Body of pancreas (tissue), 4 donors: ENCODE data around the gene FOXA3. TPM values are rescaled to one million over a fixed set of nuclear protein-coding genes. Genes with fewer than 3 reads are reported as not detected.

Experiments
- ATAC-seq: fragments of 150-250 bp; one replicate; pipeline ENCODE4 v1.9.1; 2016
- DNase-seq, 4 donors: peaks; one replicate each; pipeline ENCODE4 v3.0.0-alpha.2; 2019
- H3K27ac ChIP-seq, 4 donors: fragments of 200-600 bp; sonication (generic); 1 replicate in 3 of 4; 2 replicates in 1 of 4; pipeline versions ENCODE4 v1.5.1 to v1.6.1; 2016 to 2019; ENCODE audit warnings: mild to moderate bottlenecking in 1 of 4, mixed read lengths in 1 of 4, moderate library complexity in 1 of 4
- H3K27me3 ChIP-seq, 2 donors: fragments of 200-600 bp; sonication (generic); one replicate each; pipeline ENCODE4 v1.6.0; 2016; ENCODE audit warnings: mild to moderate bottlenecking in 1 of 2
- H3K36me3 ChIP-seq, 2 donors: fragments of 200-600 bp; sonication (generic); replicated peaks in 1 of 2; 2 replicates each; pipeline ENCODE4 v1.5.1; 2016; ENCODE audit warnings: low read depth in 2 of 2; ENCODE audit not compliant: insufficient read depth in 1 of 2
- H3K4me1 ChIP-seq: fragments of 200-600 bp; sonication (generic); one replicate; pipeline ENCODE4 v1.6.0; 2016
- H3K4me3 ChIP-seq, 2 donors: fragments of 200-600 bp; sonication (generic); 1 replicate in 1 of 2; 2 replicates in 1 of 2; pipeline ENCODE4 v1.5.1; 2016 to 2019
- H3K9me3 ChIP-seq, 3 donors: fragments of 200-600 bp; sonication (generic); 1 replicate in 2 of 3; 2 replicates in 1 of 3; pipeline ENCODE4 v1.5.1; 2016
- CTCF ChIP-seq, 7 experiments: fragments of 450-650 bp in 4 of 7; fragments of 200-600 bp in 3 of 7; sonication (generic) in 3 of 7; IDR thresholded peaks; one replicate each; pipeline ENCODE4 v1.5.1; 2016 to 2019; ENCODE audit warnings: antibody characterized with exemption in 7 of 7
- POLR2A ChIP-seq, 3 donors: fragments of 450-650 bp; IDR thresholded peaks; one replicate each; pipeline ENCODE4 v1.6.1; 2016; ENCODE audit warnings: antibody characterized with exemption in 3 of 3, mild to moderate bottlenecking in 2 of 3
- WGBS, 2 donors: methylation state at CpG; one replicate each; pipeline ENCODE4 v1.1.5; 2017; 5-methylcytosine and 5-hydroxymethylcytosine counted together
- intact Hi-C: fragments of 100-400 bp; cut with DNase I; formaldehyde crosslinking; loops from one replicate; pipeline ENCODE4 v1.15.1; 2023
- total RNA-seq, 2 donors: library from RNA; depleted of rRNA; stranded (reverse); fragments of >200 nt; gene quantifications; one replicate each; pipeline ENCODE4 v1.1.0, GENCODE V29; 2016

FOXA3 gene
- total RNA-seq, 2 donors from 2014 or later, result 3.0 to 16.3 TPM

DNA sequence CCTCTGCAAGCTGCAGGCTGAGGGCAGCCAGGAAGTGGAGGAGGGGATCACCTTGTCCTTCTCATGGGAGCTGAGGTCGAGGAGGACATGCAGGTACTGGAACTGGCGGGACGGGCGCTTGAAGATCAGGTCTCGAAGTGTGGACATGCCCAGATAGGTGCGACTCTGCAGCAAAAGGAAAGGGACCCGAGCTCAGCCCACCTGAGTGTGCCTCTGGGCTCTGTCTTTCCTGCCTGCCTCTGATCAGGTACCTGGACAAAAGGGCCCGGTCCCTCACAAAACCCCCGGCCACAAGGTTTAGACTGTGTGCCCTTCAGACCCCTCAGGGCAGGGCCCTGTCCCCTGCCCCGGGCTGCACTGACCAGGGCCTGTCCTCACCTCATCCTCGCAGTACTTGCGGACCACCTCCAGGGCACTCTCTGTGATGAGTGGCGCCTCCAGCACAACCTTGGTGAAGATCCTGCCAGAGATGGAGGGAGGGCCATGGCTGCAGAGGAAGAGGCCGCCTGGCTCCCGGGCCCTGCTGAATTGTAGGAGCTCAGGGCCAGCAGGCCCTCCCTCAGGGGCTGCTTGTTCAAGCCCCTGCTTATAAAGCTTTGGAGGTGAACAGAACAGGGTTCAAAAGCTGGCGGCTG lies 36.5 kb upstream of the FOXA3 start:
- H3K27ac ChIP-seq, result no peak overlapping the region
- H3K4me3 ChIP-seq, result no peak overlapping the region
- no peak for ATAC-seq
- intact Hi-C loops, result no loop called here
- TF ChIP-seq POLR2A (IDR thresholded peaks at IDR 0.05) (no peak), CTCF (IDR thresholded peaks at IDR 0.05) (no peak)
- no peak for DNase-seq
- H3K4me1 ChIP-seq, result no peaks in the 10 kb centered on the region
- H3K36me3 ChIP-seq, result peaks cover 20 to 51% of the 10 kb centered on the region in 2 donors
- H3K9me3 ChIP-seq, result no peaks in the 10 kb centered on the region
- WGBS, 2 donors, result 91 to 95% methylated on average over 7 to 15 of the region's 16 CpGs
- no peaks in the 10 kb centered on the region for H3K27me3 ChIP-seq

- H3K27ac ChIP-seq, result no peak overlapping the region
- 87 to 90% methylated on average over 9 of the region's 9 CpGs for WGBS, 2 donors
- H3K36me3 ChIP-seq, result peaks cover 21 to 52% of the 10 kb centered on the region in 2 donors
- no peaks in the 10 kb centered on the region for H3K9me3 ChIP-seq
- ATAC-seq (no peak), DNase-seq (no peak)
- no peak overlapping the region for H3K4me3 ChIP-seq
- no peaks in the 10 kb centered on the region for H3K4me1 ChIP-seq
- intact Hi-C loops, result no loop called here
- no peaks in the 10 kb centered on the region for H3K27me3 ChIP-seq
- TF ChIP-seq POLR2A (IDR thresholded peaks at IDR 0.05), result no peak
- TF ChIP-seq CTCF (IDR thresholded peaks at IDR 0.05), result no peak
These were observed 35.6 kb upstream of the FOXA3 start for GRCh38 chr19:45828523-45828922.

GRCh38 chr19:45828945-45829344 lies 35.2 kb upstream of the FOXA3 start:
- Histone ChIP-seq H3K36me3 (peaks cover 21 to 52% of the 10 kb centered on the region in 2 donors), H3K4me1 (no peaks in the 10 kb centered on the region), H3K9me3 (no peaks in the 10 kb centered on the region), H3K27me3 (no peaks in the 10 kb centered on the region), H3K27ac (no peak overlapping the region), H3K4me3 (no peak overlapping the region)
- WGBS, 2 donors, result 91 to 95% methylated on average over 9 to 15 of the region's 16 CpGs
- no peak for ATAC-seq
- intact Hi-C loops, result no loop called here
- TF ChIP-seq CTCF (IDR thresholded peaks at IDR 0.05) (no peak), POLR2A (IDR thresholded peaks at IDR 0.05) (no peak)
- no peak for DNase-seq

- Histone ChIP-seq H3K9me3 (no peaks in the 10 kb centered on the region), H3K36me3 (peaks cover 18 to 52% of the 10 kb centered on the region in 2 donors), H3K4me1 (no peaks in the 10 kb centered on the region), H3K27me3 (no peaks in the 10 kb centered on the region), H3K27ac (no peak overlapping the region), H3K4me3 (no peak overlapping the region)
- TF ChIP-seq CTCF (IDR thresholded peaks at IDR 0.05), result no peak
- TF ChIP-seq POLR2A (IDR thresholded peaks at IDR 0.05), result no peak
- 63 to 72% methylated on average over 2 to 7 of the region's 7 CpGs for WGBS, 2 donors
- DNase-seq, result no peak
- intact Hi-C loops, result no loop called here
- no peak for ATAC-seq
These were observed 29.2 kb upstream of the FOXA3 start for GRCh38 chr19:45834970-45835369.

- TF ChIP-seq POLR2A (IDR thresholded peaks at IDR 0.05) (no peak), CTCF (IDR thresholded peaks at IDR 0.05) (no peak)
- 87 to 93% methylated on average over 3 to 14 of the region's 14 CpGs for WGBS, 2 donors
- H3K4me1 ChIP-seq, result no peaks in the 10 kb centered on the region
- no peak for ATAC-seq
- no peaks in the 10 kb centered on the region for H3K9me3 ChIP-seq
- DNase-seq, result no peak
- H3K27ac ChIP-seq, result no peak overlapping the region
- no peak overlapping the region for H3K4me3 ChIP-seq
- intact Hi-C loops, result no loop called here
- H3K36me3 ChIP-seq, result peaks cover 11 to 48% of the 10 kb centered on the region in 2 donors
- H3K27me3 ChIP-seq, result no peaks in the 10 kb centered on the region
These were observed 21.9 kb upstream of the FOXA3 start for GRCh38 chr19:45842198-45842597.
